LNCAP (cell line): ENCODE data around the gene UNC5A.

ENCODE experiments used
- CTCF ChIP-seq: fragments of 450-650 bp; IDR thresholded peaks from 2 replicates; pipeline ENCODE4 v1.5.1; 2017; ENCODE audit warnings: mild to moderate bottlenecking

Gene UNC5A

DNA sequence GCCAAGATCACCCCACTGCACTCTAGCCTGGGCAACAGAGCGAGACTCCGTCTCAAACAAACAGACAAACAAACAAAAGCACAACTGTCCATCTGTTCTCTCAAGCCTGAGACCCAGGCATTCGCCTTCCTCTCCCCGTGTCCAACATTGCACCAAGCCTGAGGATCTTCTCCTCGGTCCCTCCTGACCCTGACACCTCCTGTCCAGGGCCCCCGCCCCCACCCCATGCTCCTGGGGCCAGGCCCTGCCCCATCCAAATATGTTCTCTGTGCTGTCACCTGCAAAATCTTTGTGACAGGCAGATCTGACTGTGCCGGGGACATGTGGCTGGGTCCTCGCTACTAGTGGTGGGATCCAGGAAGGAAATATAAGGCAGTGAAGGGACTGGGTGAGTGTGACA is 33.4 kb upstream of the UNC5A start:
- TF ChIP-seq CTCF = no peak

GRCh38 chr5:176778921-176779465 is 31.4 kb upstream of the UNC5A start:
- no peak for TF ChIP-seq CTCF

GRCh38 chr5:176779537-176779936 is 30.8 kb upstream of the UNC5A start:
- TF ChIP-seq CTCF = no peak

- TF ChIP-seq CTCF = no peak
These were observed 29.9 kb upstream of the UNC5A start for GRCh38 chr5:176780176-176781053.

DNA sequence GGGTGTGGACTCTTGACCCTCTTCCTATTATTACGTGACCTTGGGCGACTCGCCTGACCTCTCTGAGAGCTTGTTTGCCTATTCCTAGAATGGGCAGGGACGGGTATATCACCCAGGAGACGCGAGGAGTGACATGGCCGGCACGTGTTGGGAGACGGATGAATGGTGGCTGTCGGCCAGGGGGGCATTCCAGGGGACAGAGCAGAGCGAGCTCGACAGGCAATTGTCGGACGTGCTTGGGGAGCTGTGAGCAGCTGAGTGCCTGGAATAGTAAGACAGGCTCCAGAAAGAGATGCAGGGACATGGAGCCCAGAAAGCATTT is 29.3 kb upstream of the UNC5A start:
- TF ChIP-seq CTCF = no peak

- TF ChIP-seq CTCF = no peak
These were observed 28.5 kb upstream of the UNC5A start for GRCh38 chr5:176781638-176782570.
